Peyer's patch (tissue), 4 donors: ENCODE data around the gene FOXJ1.

Source experiments
- POLR2A ChIP-seq, 2 donors: fragments of 450-650 bp; IDR thresholded peaks; one replicate each; pipeline ENCODE4 v1.5.1; 2017; ENCODE audit warnings: antibody characterized with exemption in 2 of 2, mild to moderate bottlenecking in 2 of 2, moderate library complexity in 2 of 2
- TF ChIP-seq, protein P1 (sequence below), 6 experiments: fragments of 450-650 bp in 4 of 6; fragments of 200-600 bp in 2 of 6; sonication (generic) in 1 of 6; IDR thresholded peaks; one replicate each; pipeline ENCODE4 v1.5.1; 2017 to 2019; ENCODE audit warnings: antibody characterized with exemption in 6 of 6, mild to moderate bottlenecking in 3 of 6, moderate library complexity in 1 of 6

- no peak for TF ChIP-seq POLR2A (IDR thresholded peaks at IDR 0.05)
- TF ChIP-seq, protein P1, sequence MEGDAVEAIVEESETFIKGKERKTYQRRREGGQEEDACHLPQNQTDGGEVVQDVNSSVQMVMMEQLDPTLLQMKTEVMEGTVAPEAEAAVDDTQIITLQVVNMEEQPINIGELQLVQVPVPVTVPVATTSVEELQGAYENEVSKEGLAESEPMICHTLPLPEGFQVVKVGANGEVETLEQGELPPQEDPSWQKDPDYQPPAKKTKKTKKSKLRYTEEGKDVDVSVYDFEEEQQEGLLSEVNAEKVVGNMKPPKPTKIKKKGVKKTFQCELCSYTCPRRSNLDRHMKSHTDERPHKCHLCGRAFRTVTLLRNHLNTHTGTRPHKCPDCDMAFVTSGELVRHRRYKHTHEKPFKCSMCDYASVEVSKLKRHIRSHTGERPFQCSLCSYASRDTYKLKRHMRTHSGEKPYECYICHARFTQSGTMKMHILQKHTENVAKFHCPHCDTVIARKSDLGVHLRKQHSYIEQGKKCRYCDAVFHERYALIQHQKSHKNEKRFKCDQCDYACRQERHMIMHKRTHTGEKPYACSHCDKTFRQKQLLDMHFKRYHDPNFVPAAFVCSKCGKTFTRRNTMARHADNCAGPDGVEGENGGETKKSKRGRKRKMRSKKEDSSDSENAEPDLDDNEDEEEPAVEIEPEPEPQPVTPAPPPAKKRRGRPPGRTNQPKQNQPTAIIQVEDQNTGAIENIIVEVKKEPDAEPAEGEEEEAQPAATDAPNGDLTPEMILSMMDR (IDR thresholded peaks at IDR 0.05), result no peak
Observed at GRCh38 chr17:76155988-76156661, 15.1 kb upstream of the FOXJ1 start.
